Thyroid gland (tissue), 4 donors: ENCODE results near the gene CCDC116. TPM values are rescaled to one million over a fixed set of nuclear protein-coding genes. Genes with fewer than 3 reads are reported as not detected.

ENCODE experiments used
- DNase-seq, 2 donors: peaks; one replicate each; pipeline ENCODE4 v3.0.0-alpha.2; 2019
- H3K27ac ChIP-seq, 3 donors: fragments of 200-600 bp; sonication (generic); 1 replicate in 2 of 3; 2 replicates in 1 of 3; pipeline ENCODE4 v1.5.1; 2016 to 2019; ENCODE audit warnings: mild to moderate bottlenecking in 1 of 3, moderate library complexity in 1 of 3
- H3K27me3 ChIP-seq: fragments of 200-600 bp; sonication (generic); one replicate; pipeline ENCODE4 v1.5.1; 2019
- H3K36me3 ChIP-seq, 2 donors: fragments of 200-600 bp; sonication (generic); one replicate each; pipeline ENCODE4 v1.5.1; 2016 to 2019
- H3K4me1 ChIP-seq, 2 donors: fragments of 200-600 bp; sonication (generic); one replicate each; pipeline ENCODE4 v1.5.1; 2017 to 2019
- H3K4me3 ChIP-seq, 3 donors: fragments of 200-600 bp; sonication (generic); replicated peaks in 1 of 3; 1 replicate in 2 of 3; 2 replicates in 1 of 3; pipeline ENCODE4 v1.5.1; 2016; ENCODE audit warnings: mild to moderate bottlenecking in 1 of 3
- H3K9me3 ChIP-seq: fragments of 200-600 bp; sonication (generic); one replicate; pipeline ENCODE4 v1.5.1; 2017
- CTCF ChIP-seq, 6 experiments: fragments of 200-600 bp in 3 of 6; fragments of 450-650 bp in 3 of 6; sonication (generic) in 3 of 6; IDR thresholded peaks; one replicate each; pipeline ENCODE4 v1.5.1; 2016 to 2019; ENCODE audit warnings: antibody characterized with exemption in 6 of 6, mild to moderate bottlenecking in 2 of 6, inconsistent platforms in 1 of 6, moderate library complexity in 1 of 6
- POLR2A ChIP-seq, 2 donors: fragments of 450-650 bp; IDR thresholded peaks; one replicate each; pipeline ENCODE4 v1.6.1; 2017; ENCODE audit warnings: antibody characterized with exemption in 2 of 2, mild to moderate bottlenecking in 2 of 2, moderate library complexity in 1 of 2
- WGBS, 2 donors: methylation state at CpG; one replicate each; pipeline ENCODE4 v1.1.5; 2017; 5-methylcytosine and 5-hydroxymethylcytosine counted together
- intact Hi-C: fragments of 100-400 bp; cut with DNase I; formaldehyde crosslinking; loops from one replicate; pipeline ENCODE4 v1.15.1; 2023
- total RNA-seq, 4 donors: library from RNA; depleted of rRNA; stranded (reverse); fragments of >200 nt; gene quantifications; one replicate each; pipeline ENCODE4 v1.2.3, GENCODE V29; 2016

The CCDC116 gene
- total RNA-seq, 4 donors from 2014 or later: 0.27 to 1.6 (median 0.74) TPM

DNA sequence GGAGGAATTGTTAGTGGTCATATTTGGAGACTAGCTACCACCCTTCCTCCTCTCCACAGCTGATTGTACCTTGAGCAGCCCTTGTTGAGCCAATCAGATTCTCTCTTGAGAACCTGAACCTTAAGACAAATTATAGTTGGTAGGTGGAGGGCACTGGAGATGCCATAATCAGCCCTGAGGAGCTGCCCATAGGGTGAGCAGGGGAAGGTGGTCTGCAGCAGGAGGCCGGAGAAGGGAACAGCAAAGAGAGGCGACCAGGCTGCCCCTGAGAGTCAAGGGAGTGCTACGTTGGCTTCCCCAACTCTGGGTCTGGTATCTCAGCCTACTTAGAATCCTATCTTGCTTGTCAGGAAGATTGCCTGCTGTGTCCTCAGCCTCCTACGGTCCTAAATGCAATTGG, 6.8 kb downstream of the CCDC116 start:
- 86 to 87% methylated on average over 4 of the region's 4 CpGs for WGBS, 2 donors
- H3K4me1 ChIP-seq: peaks cover 22 to 24% of the 10 kb centered on the region in 2 donors
- TF ChIP-seq CTCF (IDR thresholded peaks at IDR 0.05) (no peak), POLR2A (IDR thresholded peaks at IDR 0.05) (no peak)
- no peaks in the 10 kb centered on the region for H3K27me3 ChIP-seq
- no peak overlapping the region for H3K4me3 ChIP-seq
- peak overlapping the region in 2 of 3 donors; percentile 49 to 56 for H3K27ac ChIP-seq
- no peak for DNase-seq
- no peaks in the 10 kb centered on the region for H3K9me3 ChIP-seq
- H3K36me3 ChIP-seq: peaks cover 0 to 5% of the 10 kb centered on the region in 2 donors
- intact Hi-C loops: no loop called here

GRCh38 chr22:21640810-21641209, 8.2 kb downstream of the CCDC116 start:
- Histone ChIP-seq H3K36me3 (peaks cover 0 to 12% of the 10 kb centered on the region in 2 donors), H3K9me3 (no peaks in the 10 kb centered on the region), H3K27ac (peak overlapping the region in 1 of 3 donors; percentile 49), H3K4me1 (peaks cover 22 to 24% of the 10 kb centered on the region in 2 donors), H3K27me3 (no peaks in the 10 kb centered on the region), H3K4me3 (no peak overlapping the region)
- 85 to 87% methylated on average over 5 of the region's 5 CpGs for WGBS, 2 donors
- TF ChIP-seq CTCF (IDR thresholded peaks at IDR 0.05) (no peak), POLR2A (IDR thresholded peaks at IDR 0.05) (no peak)
- DNase-seq: no peak
- intact Hi-C loops: no loop called here

- H3K4me1 ChIP-seq: peaks cover 23 to 28% of the 10 kb centered on the region in 2 donors
- H3K27me3 ChIP-seq: no peaks in the 10 kb centered on the region
- H3K36me3 ChIP-seq: peaks cover 0 to 16% of the 10 kb centered on the region in 2 donors
- intact Hi-C loops: no loop called here
- 2 to 18% methylated on average over 7 to 9 of the region's 9 CpGs for WGBS, 2 donors
- DNase-seq: peak; percentile 61 to 67
- no peaks in the 10 kb centered on the region for H3K9me3 ChIP-seq
- no peak for TF ChIP-seq POLR2A (IDR thresholded peaks at IDR 0.05)
- TF ChIP-seq CTCF (IDR thresholded peaks at IDR 0.05): peak in 5 of 6 experiments; percentile 16 to 51 (median 44)
- H3K4me3 ChIP-seq: peak overlapping the region in 2 of 3 donors; percentile 18 to 82
- peak overlapping the region; percentile 34 to 57 (median 49) for H3K27ac ChIP-seq
Observed at GRCh38 chr22:21641417-21641788, 8.8 kb downstream of the CCDC116 start.

- intact Hi-C loops: no loop called here
- Histone ChIP-seq H3K27ac (peak within 1 kb of the TSS; percentile 34 to 64 (median 49)), H3K4me3 (peak within 1 kb of the TSS; percentile 61 to 83 (median 82)), H3K9me3 (no peaks in the 10 kb centered on the region), H3K4me1 (peaks cover 25 to 29% of the 10 kb centered on the region in 2 donors), H3K36me3 (peaks cover 0 to 20% of the 10 kb centered on the region in 2 donors), H3K27me3 (no peaks in the 10 kb centered on the region)
- peak; percentile 99 for DNase-seq
- peak in 2 of 6 experiments; percentile 20 to 26 for TF ChIP-seq CTCF (IDR thresholded peaks at IDR 0.05)
- TF ChIP-seq POLR2A (IDR thresholded peaks at IDR 0.05): peak; percentile 10 to 96
- WGBS, 2 donors: 0 to 3% methylated on average over 11 to 13 of the region's 76 CpGs
Observed at GRCh38 chr22:21641789-21642583, 9.4 kb downstream of the CCDC116 start, which contains the start of gene SDF2L1. SDF2L1 (plus strand) TSS chr22:21642302; CDS start chr22:21642337, 35 bp downstream.
